C4-2B (cell line): ENCODE measurements around the gene VEGFC.

ENCODE experiments used
- H3K27ac ChIP-seq: fragments of 450-650 bp; 2 replicates; pipeline ENCODE4 v1.5.1; 2017
- CTCF ChIP-seq: fragments of 450-650 bp; conservative IDR thresholded peaks from 2 replicates; pipeline ENCODE4 v1.5.1; 2017; ENCODE audit warnings: mild to moderate bottlenecking
- ZFX ChIP-seq: fragments of 450-650 bp; IDR thresholded peaks from 2 replicates; pipeline ENCODE4 v1.6.1; 2017

The VEGFC gene

GRCh38 chr4:176810481-176811249 is 17.9 kb upstream of the VEGFC start:
- H3K27ac ChIP-seq = no peak overlapping the region

GRCh38 chr4:176806778-176807375 is 14.2 kb upstream of the VEGFC start:
- no peak overlapping the region for H3K27ac ChIP-seq
- TF ChIP-seq CTCF (no peak), ZFX (no peak)

More at GRCh38 chr4:176810481-176811249, 17.9 kb upstream of the VEGFC start:
- TF ChIP-seq ZFX = no peak
- no peak for TF ChIP-seq CTCF

- H3K27ac ChIP-seq = no peak overlapping the region
- TF ChIP-seq ZFX = no peak
- TF ChIP-seq CTCF = no peak
Measured at GRCh38 chr4:176805155-176805554, 12.4 kb upstream of the VEGFC start.

- H3K27ac ChIP-seq = no peak overlapping the region
- TF ChIP-seq ZFX (no peak), CTCF (no peak)
Measured at GRCh38 chr4:176800891-176801534, 8.3 kb upstream of the VEGFC start.

- no peak overlapping the region for H3K27ac ChIP-seq
- TF ChIP-seq CTCF = no peak
- TF ChIP-seq ZFX = no peak
Measured at GRCh38 chr4:176799653-176800052, 6.9 kb upstream of the VEGFC start.

- no peak overlapping the region for H3K27ac ChIP-seq
- no peak for TF ChIP-seq ZFX
- TF ChIP-seq CTCF = no peak
Measured at GRCh38 chr4:176798540-176798939, 5.8 kb upstream of the VEGFC start.

- H3K27ac ChIP-seq = no peak overlapping the region
- TF ChIP-seq ZFX (no peak), CTCF (no peak)
Measured at GRCh38 chr4:176795441-176795840, 2.7 kb upstream of the VEGFC start.
